Right lobe of liver (tissue), 4 donors: Measurements from ENCODE around the gene NEK9.

ENCODE experiments used
- CTCF ChIP-seq, 4 donors: fragments of 200-600 bp in 3 of 4; fragments of 450-650 bp in 1 of 4; IDR thresholded peaks; one replicate each; pipeline versions ENCODE4 v1.5.1 to v1.8.0; 2016 to 2022; ENCODE audit warnings: antibody characterized with exemption in 4 of 4, mild to moderate bottlenecking in 2 of 4
- POLR2A ChIP-seq: fragments of 450-650 bp; IDR thresholded peaks from one replicate; pipeline ENCODE4 v1.6.1; 2017; ENCODE audit warnings: antibody characterized with exemption, mild to moderate bottlenecking
- donor health status: DM: no; HTN: no; CAD: no.
- donor health status: DM: no; HTN: no; CAD: no.
- donor health status: DM: no; HTN: yes; CAD: no.

DNA sequence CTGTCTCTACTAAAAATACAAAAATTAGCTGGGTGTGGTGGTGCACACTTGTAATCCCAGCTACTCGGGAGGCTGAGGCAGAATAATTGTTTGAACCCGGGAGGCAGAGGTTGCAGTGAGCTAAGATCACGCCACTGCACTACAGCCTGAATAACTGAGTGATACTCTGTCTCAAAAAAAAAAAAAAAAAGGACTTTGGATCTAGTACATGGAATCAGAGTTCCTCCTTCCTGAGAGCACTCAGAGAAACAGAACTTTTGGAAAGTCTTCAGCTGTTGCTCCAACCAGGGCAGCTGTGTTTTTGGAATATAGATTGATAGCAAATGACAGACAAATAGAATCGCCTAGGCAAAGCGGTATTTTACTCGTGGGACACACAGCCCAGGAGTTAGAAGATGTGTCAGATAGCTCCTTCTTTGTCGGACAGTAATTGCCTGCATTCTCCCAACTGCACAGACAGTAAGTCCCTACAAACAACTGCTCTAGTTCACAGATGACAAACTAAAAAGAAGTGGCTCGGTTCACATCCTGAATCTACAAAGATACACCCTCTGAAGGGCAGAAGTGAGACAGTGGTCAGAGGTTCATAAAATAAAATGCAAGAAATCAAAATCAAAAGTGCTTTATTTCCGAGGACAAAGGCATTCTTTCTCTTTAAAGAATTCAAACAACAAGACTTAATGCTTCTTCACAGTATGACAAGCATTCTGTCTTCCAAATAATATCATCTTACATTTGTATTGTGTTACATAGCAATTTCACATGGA is 17.1 kb upstream of the NEK9 start:
- no peak for TF ChIP-seq CTCF (IDR thresholded peaks at IDR 0.05)
- no peak for TF ChIP-seq POLR2A
